Smooth muscle cell (in vitro differentiated cells): ENCODE data around the gene NEU4. TPM values are rescaled to one million over a fixed set of nuclear protein-coding genes. Genes with fewer than 3 reads are reported as not detected.

Experiments used
- DNase-seq: peaks from one replicate; lab custom pipeline; 2025; ENCODE audit not compliant: unreplicated experiment; lab: John Stamatoyannopoulos, UW
- H2AFZ ChIP-seq: fragments of 200-600 bp; sonication (generic); 2 replicates; pipeline ENCODE4 v1.6.0; 2016; ENCODE audit warnings: antibody characterized with exemption, low read depth, mild to moderate bottlenecking
- H3F3A ChIP-seq: fragments of 200-600 bp; sonication (generic); 2 replicates; pipeline ENCODE4 v1.6.0; 2017; ENCODE audit warnings: antibody characterized with exemption, low read depth
- H3K27ac ChIP-seq: fragments of 200-600 bp; sonication (generic); 2 replicates; pipeline ENCODE4 v1.5.1; 2016; ENCODE audit warnings: low read depth, mild to moderate bottlenecking
- H3K27me3 ChIP-seq: fragments of 200-600 bp; sonication (generic); 2 replicates; pipeline ENCODE4 v1.6.1; 2016; ENCODE audit warnings: low read depth, mild to moderate bottlenecking
- H3K36me3 ChIP-seq: fragments of 200-600 bp; sonication (generic); 2 replicates; pipeline ENCODE4 v1.5.1; 2016; ENCODE audit warnings: low read depth
- H3K4me1 ChIP-seq: fragments of 200-600 bp; sonication (generic); 2 replicates; pipeline ENCODE4 v1.5.1; 2016; ENCODE audit warnings: low read depth
- H3K4me2 ChIP-seq: fragments of 200-600 bp; sonication (generic); 2 replicates; pipeline ENCODE4 v1.6.0; 2016; ENCODE audit warnings: mild to moderate bottlenecking
- H3K4me3 ChIP-seq: fragments of 200-600 bp; sonication (generic); 2 replicates; pipeline ENCODE4 v1.5.1; 2016; ENCODE audit warnings: mild to moderate bottlenecking
- H3K79me2 ChIP-seq: fragments of 200-600 bp; sonication (generic); 2 replicates; pipeline ENCODE4 v1.6.0; 2016; ENCODE audit warnings: low read depth, mild to moderate bottlenecking
- H3K9ac ChIP-seq: fragments of 200-600 bp; sonication (generic); 2 replicates; pipeline ENCODE4 v1.6.0; 2016; ENCODE audit warnings: low read depth
- H3K9me3 ChIP-seq: fragments of 200-600 bp; sonication (generic); replicated peaks from 2 replicates; pipeline ENCODE4 v1.5.1; 2016; ENCODE audit warnings: low read depth
- H4K20me1 ChIP-seq: fragments of 200-600 bp; sonication (generic); 2 replicates; pipeline ENCODE4 v1.6.0; 2016; ENCODE audit warnings: low read depth
- WGBS: methylation state at CpG from one replicate; pipeline ENCODE4 v1.1.7; 2016; ENCODE audit warnings: low lambda C conversion rate; 5-methylcytosine and 5-hydroxymethylcytosine counted together
- polyA plus RNA-seq: library from polyadenylated mRNA; unstranded; fragments of >200 nt; fragmentation: Nextera tagmentation; extraction: Ambion mirVana; gene quantifications from 2 replicates; pipeline ENCODE4 v1.2.1, GENCODE V29; 2016
- total RNA-seq: library from RNA; depleted of rRNA; stranded (reverse); fragments of >200 nt; gene quantifications from 2 replicates; pipeline ENCODE4 v1.2.3, GENCODE V29; 2014
- TF ChIP-seq, protein P1 (sequence below): fragments of 200-600 bp; sonication (generic); IDR thresholded peaks from 2 replicates; pipeline ENCODE4 v1.5.1; 2017; ENCODE audit warnings: borderline replicate concordance, mild to moderate bottlenecking, antibody characterized with exemption; ENCODE audit not compliant: insufficient read depth, poor library complexity, severe bottlenecking

NEU4 gene
- total and polyA plus RNA-seq, 2 experiments from 2014 or later, result 0.10 TPM; not detected in 1

DNA sequence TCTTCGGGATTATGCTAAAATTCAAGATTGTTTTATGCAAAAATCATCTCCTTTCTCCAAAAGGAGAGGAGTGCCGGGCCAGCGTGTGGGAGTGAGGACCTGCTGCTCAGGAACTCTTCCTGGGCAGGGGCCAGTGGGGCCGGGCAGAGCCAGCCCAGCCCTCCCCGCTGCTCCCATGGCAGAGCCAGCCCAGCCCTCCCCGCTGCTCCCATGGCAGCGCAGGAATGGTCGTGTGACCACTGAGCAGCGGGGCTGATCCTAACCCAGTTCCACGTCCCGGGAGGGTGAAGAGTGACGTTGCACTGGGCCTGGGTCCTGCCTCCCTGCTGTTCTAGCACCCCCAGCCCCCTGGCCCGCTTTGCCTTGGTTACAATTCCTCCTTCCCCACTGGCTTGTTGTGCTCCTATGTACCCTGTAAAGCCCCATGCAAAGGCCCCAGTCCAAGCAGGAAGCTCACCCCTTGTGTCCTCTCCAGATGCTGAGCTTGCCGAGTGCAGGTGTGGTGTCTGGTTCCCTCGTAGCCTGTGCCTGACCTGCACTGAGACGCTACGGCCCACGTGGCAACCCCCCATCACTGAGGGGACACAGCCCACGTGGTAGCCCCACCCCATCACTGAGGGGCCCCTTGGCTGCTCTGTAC, 11.4 kb upstream of the NEU4 start:
- Histone ChIP-seq H3K27ac (no peak overlapping the region), H3K4me1 (no peaks in the 10 kb centered on the region), H3K36me3 (no peaks in the 10 kb centered on the region), H3K79me2 (no peaks in the 10 kb centered on the region), H2AFZ (no peak overlapping the region), H3K27me3 (no peaks in the 10 kb centered on the region), H3K9me3 (no peaks in the 10 kb centered on the region), H3K9ac (no peak overlapping the region), H3K4me3 (no peak overlapping the region), H3K4me2 (no peak overlapping the region), H4K20me1 (no peaks in the 10 kb centered on the region), H3F3A (no peaks in the 10 kb centered on the region)
- 94% methylated on average over 19 of the region's 19 CpGs for WGBS
- TF ChIP-seq, protein P1, sequence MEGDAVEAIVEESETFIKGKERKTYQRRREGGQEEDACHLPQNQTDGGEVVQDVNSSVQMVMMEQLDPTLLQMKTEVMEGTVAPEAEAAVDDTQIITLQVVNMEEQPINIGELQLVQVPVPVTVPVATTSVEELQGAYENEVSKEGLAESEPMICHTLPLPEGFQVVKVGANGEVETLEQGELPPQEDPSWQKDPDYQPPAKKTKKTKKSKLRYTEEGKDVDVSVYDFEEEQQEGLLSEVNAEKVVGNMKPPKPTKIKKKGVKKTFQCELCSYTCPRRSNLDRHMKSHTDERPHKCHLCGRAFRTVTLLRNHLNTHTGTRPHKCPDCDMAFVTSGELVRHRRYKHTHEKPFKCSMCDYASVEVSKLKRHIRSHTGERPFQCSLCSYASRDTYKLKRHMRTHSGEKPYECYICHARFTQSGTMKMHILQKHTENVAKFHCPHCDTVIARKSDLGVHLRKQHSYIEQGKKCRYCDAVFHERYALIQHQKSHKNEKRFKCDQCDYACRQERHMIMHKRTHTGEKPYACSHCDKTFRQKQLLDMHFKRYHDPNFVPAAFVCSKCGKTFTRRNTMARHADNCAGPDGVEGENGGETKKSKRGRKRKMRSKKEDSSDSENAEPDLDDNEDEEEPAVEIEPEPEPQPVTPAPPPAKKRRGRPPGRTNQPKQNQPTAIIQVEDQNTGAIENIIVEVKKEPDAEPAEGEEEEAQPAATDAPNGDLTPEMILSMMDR, result no peak
- DNase-seq, result no peak

DNA sequence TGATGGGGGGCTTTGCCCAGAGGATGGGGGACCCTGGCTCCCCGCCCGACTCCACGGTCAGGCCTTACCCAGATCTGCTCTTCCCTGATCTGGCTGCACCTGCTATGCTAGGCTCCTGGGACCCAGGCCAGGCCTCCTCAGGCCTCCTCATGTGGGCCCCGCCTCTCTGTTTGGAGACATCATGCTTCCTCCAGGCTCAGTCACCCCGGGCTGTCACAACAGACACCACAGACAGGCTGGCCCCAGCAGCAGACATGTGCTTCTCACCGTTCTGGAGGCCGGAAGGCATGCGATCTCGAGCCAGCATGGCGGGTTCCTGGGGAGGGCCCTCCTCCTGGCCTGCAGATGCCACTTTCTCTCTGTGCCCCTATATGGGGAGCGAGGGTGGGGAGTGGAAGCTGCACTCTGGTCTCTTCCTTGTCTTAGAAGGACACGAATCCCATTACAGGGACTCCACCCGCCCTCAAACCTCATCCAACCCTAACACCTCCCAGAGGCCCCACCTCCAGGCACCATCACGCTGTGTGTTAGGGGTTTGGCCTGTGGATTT, 10.8 kb upstream of the NEU4 start:
- Histone ChIP-seq H2AFZ (no peak overlapping the region), H3K4me1 (no peaks in the 10 kb centered on the region), H3K36me3 (no peaks in the 10 kb centered on the region), H4K20me1 (no peaks in the 10 kb centered on the region), H3K27me3 (no peaks in the 10 kb centered on the region), H3K27ac (no peak overlapping the region), H3K4me2 (no peak overlapping the region), H3K79me2 (no peaks in the 10 kb centered on the region), H3K9me3 (no peaks in the 10 kb centered on the region), H3K9ac (no peak overlapping the region), H3F3A (no peaks in the 10 kb centered on the region), H3K4me3 (no peak overlapping the region)
- WGBS, result 88% methylated on average over 14 of the region's 14 CpGs
- no peak for DNase-seq
- TF ChIP-seq, protein P1, result no peak

DNA sequence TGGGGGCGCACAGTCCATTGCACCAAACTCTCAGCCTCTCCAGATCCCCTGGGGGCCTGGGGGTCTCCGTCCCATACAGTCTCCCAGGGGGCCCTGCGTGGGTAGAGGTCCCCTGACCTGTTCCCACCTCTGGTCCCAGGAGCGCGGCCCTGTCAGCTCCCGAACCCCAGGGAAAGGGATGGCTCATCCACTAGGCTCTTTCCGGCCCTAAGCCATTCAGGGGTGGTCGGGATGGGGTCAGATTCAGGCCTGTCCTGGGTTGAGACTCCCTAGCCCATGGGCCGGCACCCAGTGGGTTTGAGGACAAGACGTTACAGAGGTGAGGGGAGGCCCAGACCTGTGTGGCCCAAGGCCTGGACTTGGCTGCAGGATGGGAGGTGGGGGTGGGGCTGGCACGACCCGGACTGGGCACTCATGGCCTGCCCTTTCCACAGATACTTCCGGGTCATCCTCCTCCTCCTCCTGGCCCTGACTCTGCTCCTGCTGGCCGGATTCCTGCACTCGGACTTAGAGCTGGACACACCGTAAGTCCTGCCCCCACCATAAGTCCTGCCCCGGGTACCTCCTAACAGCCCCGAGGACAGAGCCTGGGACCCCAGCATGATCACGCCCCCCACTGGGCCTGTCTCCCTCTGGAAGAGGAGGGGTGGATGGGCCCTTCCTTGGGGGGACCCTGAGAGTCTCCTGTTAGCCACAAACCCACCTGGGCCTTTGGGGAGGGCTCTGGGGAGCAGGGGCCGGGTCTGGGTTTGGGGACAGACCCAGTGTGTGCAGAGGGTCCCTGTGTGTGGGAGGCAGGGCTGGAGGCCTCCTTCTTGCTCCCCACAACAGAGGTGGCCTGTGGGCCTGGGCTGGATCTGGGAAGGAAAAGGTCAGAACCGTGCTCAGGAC, 10.1 kb upstream of the NEU4 start:
- Histone ChIP-seq H3K4me3 (no peak overlapping the region), H3K9ac (no peak overlapping the region), H3K27me3 (no peaks in the 10 kb centered on the region), H3K79me2 (no peaks in the 10 kb centered on the region), H4K20me1 (no peaks in the 10 kb centered on the region), H3K9me3 (no peaks in the 10 kb centered on the region), H3K4me1 (no peaks in the 10 kb centered on the region), H3F3A (no peaks in the 10 kb centered on the region), H3K27ac (no peak overlapping the region), H3K4me2 (no peak overlapping the region), H2AFZ (no peak overlapping the region), H3K36me3 (no peaks in the 10 kb centered on the region)
- TF ChIP-seq, protein P1, result no peak
- 97% methylated on average over 19 of the region's 21 CpGs for WGBS
- no peak for DNase-seq
